ENCODE measurements around the gene TENT4B. TPM values are rescaled to one million over a fixed set of nuclear protein-coding genes. Genes with fewer than 3 reads are reported as not detected.
"Not testable (repeated sequence)": the region's sequence is repeated elsewhere in the genome, so short reads cannot be mapped to it uniquely, and the experiment has no call there.

The TENT4B gene
- total RNA-seq, 1 experiment from 2014 or later, result 16.9 TPM

- Histone ChIP-seq H3K4me2 (ENCODE audit: low read length) (no peak overlapping the region), H3K27me3 (ENCODE audit: insufficient read depth, low read length) (no peaks in the 10 kb centered on the region), H3K4me3 (replicated peaks in 1 of 2; ENCODE audit: low read depth in 1 of 2, low read length in 2 of 2) (no peak overlapping the region), H3K27ac (ENCODE audit: low read depth, low read length) (no peak overlapping the region), H3K9me2 (ENCODE audit: insufficient read depth) (no peaks in the 10 kb centered on the region), H3K79me2 (ENCODE audit: insufficient read depth, low read length) (no peaks in the 10 kb centered on the region), H3K4me1 (ENCODE audit: control insufficient read depth in 1 of 2, insufficient read depth in 2 of 2, low read length in 2 of 2) (peaks cover 0 to 4% of the 10 kb centered on the region in 2 experiments; a peak in 1 of 4 replicates), H3K9ac (ENCODE audit: low read length) (no peak overlapping the region), H3K9me3 (ENCODE audit: control insufficient read depth in 1 of 2, insufficient read depth in 1 of 2, low read depth in 1 of 2, low read length in 2 of 2) (no peaks in the 10 kb centered on the region), H3K36me3 (ENCODE audit: control insufficient read depth in 1 of 2, insufficient read depth in 2 of 2, low read length in 2 of 2) (no peaks in the 10 kb centered on the region), H4K20me1 (ENCODE audit: insufficient read depth) (no peaks in the 10 kb centered on the region), H2AFZ (ENCODE audit: low read depth, low read length, poor library complexity, severe bottlenecking) (no peak overlapping the region)
- DNase-seq (ENCODE audit: low read depth, low spot score) (no peak), ATAC-seq (no peak)
- POLR2A ChIA-PET, result no interaction called here
- intact Hi-C loops (cut with micrococcal nuclease), result no loop called here
- no TSS peak for BruUV-seq (replicated peaks)
- TF ChIP-seq FOSL1 (IDR thresholded peaks at IDR 0.05; ENCODE audit: low read depth) (no peak), JUND (IDR thresholded peaks at IDR 0.05) (no peak), CBX3 (IDR thresholded peaks at IDR 0.05; ENCODE audit: low read depth) (no peak)
- RAD21 ChIA-PET (ENCODE audit: low non-redundant PET in 1 of 2, low total read pairs in 2 of 2, uncharacterized antibody in 2 of 2, unreplicated experiment in 2 of 2), result interaction anchor here in 1 of 2 experiments (0.7 kb wide), 1 partner anchor 22 kb away, joined by 3 read pairs; no protein-coding TSS in a partner anchor
- CTCF ChIA-PET, result no interaction called here
These were observed 85.2 kb downstream of the TENT4B start for GRCh38 chr16:50238314-50238713.

- TF ChIP-seq JUND (IDR thresholded peaks at IDR 0.05), result no peak
- no peak for TF ChIP-seq EZH2 (IDR thresholded peaks at IDR 0.05)
- no peak for TF ChIP-seq ATF3 (IDR thresholded peaks at IDR 0.05)
- TF ChIP-seq ELF1 (IDR thresholded peaks at IDR 0.05; ENCODE audit: borderline replicate concordance, low read depth), result no peak
- no peak for TF ChIP-seq MAX (IDR thresholded peaks at IDR 0.05)
- no peak for TF ChIP-seq TCF7L2 (IDR thresholded peaks at IDR 0.05; ENCODE audit: borderline replicate concordance, extremely low read depth, insufficient read depth, insufficient read length)
- TF ChIP-seq FOSL1 (IDR thresholded peaks at IDR 0.05; ENCODE audit: low read depth), result no peak
- no peak for TF ChIP-seq SP1 (IDR thresholded peaks at IDR 0.05; ENCODE audit: low read depth)
- TF ChIP-seq CBX3 (IDR thresholded peaks at IDR 0.05; ENCODE audit: low read depth), result no peak
- TF ChIP-seq ZBTB33 (IDR thresholded peaks at IDR 0.05; ENCODE audit: extremely low read depth, insufficient replicate concordance, low read length), result no peak
- TF ChIP-seq SRF (IDR thresholded peaks at IDR 0.05; ENCODE audit: low read depth), result no peak
- no TSS peak for BruUV-seq (replicated peaks)
- Histone ChIP-seq H3K9ac (ENCODE audit: low read length) (no peak overlapping the region), H3K4me1 (ENCODE audit: control insufficient read depth in 1 of 2, insufficient read depth in 2 of 2, low read length in 2 of 2) (peaks cover 0 to 4% of the 10 kb centered on the region in 2 experiments; a peak in 1 of 4 replicates), H3K27ac (ENCODE audit: low read depth, low read length) (no peak overlapping the region), H3K9me3 (ENCODE audit: control insufficient read depth in 1 of 2, insufficient read depth in 1 of 2, low read depth in 1 of 2, low read length in 2 of 2) (no peaks in the 10 kb centered on the region), H3K4me2 (ENCODE audit: low read length) (no peak overlapping the region), H3K36me3 (ENCODE audit: control insufficient read depth in 1 of 2, insufficient read depth in 2 of 2, low read length in 2 of 2) (no peaks in the 10 kb centered on the region), H4K20me1 (ENCODE audit: insufficient read depth) (no peaks in the 10 kb centered on the region), H3K79me2 (ENCODE audit: insufficient read depth, low read length) (no peaks in the 10 kb centered on the region), H3K9me2 (ENCODE audit: insufficient read depth) (no peaks in the 10 kb centered on the region), H2AFZ (ENCODE audit: low read depth, low read length, poor library complexity, severe bottlenecking) (no peak overlapping the region), H3K27me3 (ENCODE audit: insufficient read depth, low read length) (no peaks in the 10 kb centered on the region), H3K4me3 (replicated peaks in 1 of 2; ENCODE audit: low read depth in 1 of 2, low read length in 2 of 2) (no peak overlapping the region)
- ChIA-PET CTCF (interaction anchor here (1.1 kb wide), 1 partner anchor 28 kb away, joined by 3 read pairs; no protein-coding TSS in a partner anchor), RAD21 (ENCODE audit: low non-redundant PET in 1 of 2, low total read pairs in 2 of 2, uncharacterized antibody in 2 of 2, unreplicated experiment in 2 of 2) (interaction anchor here in 1 of 2 experiments (0.7 kb wide), 1 partner anchor 23 kb away, joined by 3 read pairs; no protein-coding TSS in a partner anchor), POLR2A (no interaction called here)
- intact Hi-C loops (cut with micrococcal nuclease), result no loop called here
- DNase-seq (ENCODE audit: low read depth, low spot score) (no peak), ATAC-seq (no peak)
These were observed 85.8 kb downstream of the TENT4B start for GRCh38 chr16:50238868-50239301.

- POLR2A ChIA-PET; H3K27me3 ChIP-seq (ENCODE audit: insufficient read depth, low read length); H3K27ac ChIP-seq (ENCODE audit: low read depth, low read length); H3K79me2 ChIP-seq (ENCODE audit: insufficient read depth, low read length); DNase-seq (ENCODE audit: low read depth, low spot score); H3K9ac ChIP-seq (ENCODE audit: low read length); H3K9me3 ChIP-seq (ENCODE audit: control insufficient read depth in 1 of 2, insufficient read depth in 1 of 2, low read depth in 1 of 2, low read length in 2 of 2); H3K36me3 ChIP-seq (ENCODE audit: control insufficient read depth in 1 of 2, insufficient read depth in 2 of 2, low read length in 2 of 2); BruUV-seq (replicated peaks); H4K20me1 ChIP-seq (ENCODE audit: insufficient read depth); H3K9me2 ChIP-seq (ENCODE audit: insufficient read depth); H2AFZ ChIP-seq (ENCODE audit: low read depth, low read length, poor library complexity, severe bottlenecking); H3K4me3 ChIP-seq (replicated peaks in 1 of 2; ENCODE audit: low read depth in 1 of 2, low read length in 2 of 2); ATAC-seq; intact Hi-C loops (cut with micrococcal nuclease); RAD21 ChIA-PET (ENCODE audit: low non-redundant PET in 1 of 2, low total read pairs in 2 of 2, uncharacterized antibody in 2 of 2, unreplicated experiment in 2 of 2); H3K4me2 ChIP-seq (ENCODE audit: low read length): not testable (repeated sequence)
- CTCF ChIA-PET, result interaction anchor here (1.6 to 2.1 kb wide), 2 partner anchors 11 to 32 kb away, joined by 4 read pairs; no protein-coding TSS in a partner anchor
- H3K4me1 ChIP-seq (ENCODE audit: control insufficient read depth in 1 of 2, insufficient read depth in 2 of 2, low read length in 2 of 2), result peaks cover 11 to 22% of the 10 kb centered on the region in 2 experiments; a peak in 3 of 4 replicates
These were observed 89.9 kb downstream of the TENT4B start for GRCh38 chr16:50243024-50243423.

Measured in HCT116 (cell line).